ENCODE data around the gene KLHL30. TPM values are rescaled to one million over a fixed set of nuclear protein-coding genes. Genes with fewer than 3 reads are reported as not detected.

Gene KLHL30
- total RNA-seq, 1 experiment from 2014 or later = 0.61 TPM

GRCh38 chr2:238123991-238124470 is 14.4 kb upstream of the KLHL30 start (continued):
- TF ChIP-seq MAX (IDR thresholded peaks at IDR 0.05) (no peak), FOSL1 (IDR thresholded peaks at IDR 0.05; ENCODE audit: low read depth) (no peak), SP1 (IDR thresholded peaks at IDR 0.05; ENCODE audit: low read depth) (no peak), TCF7L2 (IDR thresholded peaks at IDR 0.05; ENCODE audit: borderline replicate concordance, extremely low read depth, insufficient read depth, insufficient read length) (no peak), POLR2A (IDR thresholded peaks at IDR 0.05; ENCODE audit: borderline replicate concordance, extremely low read depth, insufficient read depth, insufficient read length) (no peak)

- ChIA-PET POLR2A (no interaction called here), RAD21 (ENCODE audit: low non-redundant PET in 1 of 2, low total read pairs in 2 of 2, uncharacterized antibody in 2 of 2, unreplicated experiment in 2 of 2) (no interaction called here), CTCF (no interaction called here)
- no peak overlapping the region for H3K9ac ChIP-seq (ENCODE audit: low read length)
- intact Hi-C loops (cut with micrococcal nuclease) = no loop called here
- H3K9me3 ChIP-seq (ENCODE audit: control insufficient read depth in 1 of 2, insufficient read depth in 1 of 2, low read depth in 1 of 2, low read length in 2 of 2) = peaks cover 0 to 10% of the 10 kb centered on the region in 2 experiments; a peak in 1 of 4 replicates
- no peak overlapping the region for H2AFZ ChIP-seq (ENCODE audit: low read depth, low read length, poor library complexity, severe bottlenecking)
- no peaks in the 10 kb centered on the region; the same call in 1 of the 2 replicates for H3K27me3 ChIP-seq (ENCODE audit: insufficient read depth, low read length)
- no peaks in the 10 kb centered on the region for H3K36me3 ChIP-seq (ENCODE audit: control insufficient read depth in 1 of 2, insufficient read depth in 2 of 2, low read length in 2 of 2)
- H3K4me1 ChIP-seq (ENCODE audit: control insufficient read depth in 1 of 2, insufficient read depth in 2 of 2, low read length in 2 of 2) = no peaks in the 10 kb centered on the region
- H3K79me2 ChIP-seq (ENCODE audit: insufficient read depth, low read length) = no peaks in the 10 kb centered on the region
- H3K4me3 ChIP-seq (replicated peaks in 1 of 2; ENCODE audit: low read depth in 1 of 2, low read length in 2 of 2) = no peak overlapping the region
- TF ChIP-seq, protein P1, sequence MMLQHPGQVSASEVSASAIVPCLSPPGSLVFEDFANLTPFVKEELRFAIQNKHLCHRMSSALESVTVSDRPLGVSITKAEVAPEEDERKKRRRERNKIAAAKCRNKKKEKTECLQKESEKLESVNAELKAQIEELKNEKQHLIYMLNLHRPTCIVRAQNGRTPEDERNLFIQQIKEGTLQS (IDR thresholded peaks at IDR 0.05) = no peak
- TF ChIP-seq ELF1 (IDR thresholded peaks at IDR 0.05; ENCODE audit: borderline replicate concordance, low read depth) (no peak), ZBTB33 (IDR thresholded peaks at IDR 0.05; ENCODE audit: extremely low read depth, insufficient replicate concordance, low read length) (no peak), CTCF (IDR thresholded peaks at IDR 0.05 in 2 of 3, conservative IDR thresholded peaks at IDR 0.05 in 1 of 3; ENCODE audit: borderline replicate concordance in 1 of 3, insufficient read depth in 1 of 3, low read depth in 2 of 3, low read length in 2 of 3) (no peak), EGR1 (IDR thresholded peaks at IDR 0.05; ENCODE audit: low read depth) (no peak), MAX (IDR thresholded peaks at IDR 0.05) (no peak), ZFX (IDR thresholded peaks at IDR 0.05) (no peak), SP1 (IDR thresholded peaks at IDR 0.05; ENCODE audit: low read depth) (no peak), CEBPB (IDR thresholded peaks at IDR 0.05; ENCODE audit: low read depth) (no peak), POLR2A (IDR thresholded peaks at IDR 0.05; ENCODE audit: borderline replicate concordance, extremely low read depth, insufficient read depth, insufficient read length) (no peak), EZH2phosphoT487 (IDR thresholded peaks at IDR 0.05; ENCODE audit: borderline replicate concordance) (no peak), TCF7L2 (IDR thresholded peaks at IDR 0.05; ENCODE audit: borderline replicate concordance, extremely low read depth, insufficient read depth, insufficient read length) (no peak), POLR2AphosphoS5 (IDR thresholded peaks at IDR 0.05; ENCODE audit: low read depth, low read length) (no peak), FOSL1 (IDR thresholded peaks at IDR 0.05; ENCODE audit: low read depth) (no peak), CBX3 (IDR thresholded peaks at IDR 0.05; ENCODE audit: low read depth) (no peak)
- no peaks in the 10 kb centered on the region for H3K9me2 ChIP-seq (ENCODE audit: insufficient read depth)
- ATAC-seq (no peak), DNase-seq (ENCODE audit: low read depth, low spot score) (no peak)
- no peak overlapping the region for H3K27ac ChIP-seq (ENCODE audit: low read depth, low read length)
- H4K20me1 ChIP-seq (ENCODE audit: insufficient read depth) = no peaks in the 10 kb centered on the region
- BruUV-seq (replicated peaks) = no TSS peak
- H3K4me2 ChIP-seq (ENCODE audit: low read length) = no peak overlapping the region
Observed at GRCh38 chr2:238124488-238125126, 13.9 kb upstream of the KLHL30 start.
